HG03097 (cell line): ENCODE results near the gene TSPAN15.

Experiments
- ATAC-seq: cut with Tn5 transposase; IDR thresholded peaks from one replicate; pipeline ENCODE4 v1.9.1; 2021; ENCODE audit not compliant: unreplicated experiment, low FRiP score

TSPAN15 gene

DNA sequence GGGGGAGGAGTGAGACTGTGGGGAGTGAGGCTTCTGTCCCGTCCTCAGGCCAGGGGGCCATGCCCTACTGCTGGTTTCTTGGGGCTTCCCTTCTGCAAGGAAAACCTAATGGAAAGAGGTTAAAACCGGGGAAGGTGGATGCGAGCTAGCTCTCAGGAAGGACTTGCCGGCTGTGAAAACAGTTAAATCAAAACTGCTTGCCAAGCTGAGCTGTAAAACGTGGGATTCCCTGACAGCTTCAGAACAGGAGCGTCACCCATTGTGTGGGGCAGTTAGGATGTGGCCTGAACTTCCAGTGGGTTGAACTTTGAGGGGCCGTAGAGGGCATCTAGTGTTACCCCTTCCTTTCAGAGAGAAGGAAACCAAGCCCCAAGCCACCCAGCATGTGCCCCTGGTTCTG lies 13.1 kb downstream of the TSPAN15 start:
- ATAC-seq, result no peak

DNA sequence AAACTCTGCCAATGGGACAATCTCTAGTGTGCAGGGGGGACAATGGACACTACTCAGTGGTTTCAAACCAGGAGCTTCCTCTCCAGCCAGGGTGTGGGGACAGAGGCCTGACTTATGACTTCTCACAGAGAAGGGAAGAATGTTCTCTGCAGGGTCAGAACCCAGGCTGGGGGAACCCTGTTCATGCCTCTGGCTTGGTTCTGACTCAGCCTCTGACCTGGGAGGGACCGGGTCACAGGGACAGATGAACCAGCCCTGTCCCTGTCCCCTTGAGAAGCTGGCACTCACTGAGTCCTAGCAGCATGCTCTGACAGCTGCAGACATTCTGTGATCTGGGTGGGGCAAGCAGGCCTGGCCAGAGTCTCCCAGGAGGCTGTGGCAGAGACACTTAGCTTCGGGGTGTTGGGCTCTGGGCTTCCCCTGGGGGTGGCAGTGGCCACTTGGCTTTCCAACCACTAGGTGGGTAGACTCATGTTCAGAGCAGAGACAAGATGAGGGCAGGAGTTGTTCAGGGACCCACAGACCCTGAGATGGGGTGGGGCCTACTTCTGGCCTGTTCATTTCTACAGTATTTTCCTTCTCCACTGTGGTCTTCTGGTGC lies 13.6 kb downstream of the TSPAN15 start:
- no peak for ATAC-seq

DNA sequence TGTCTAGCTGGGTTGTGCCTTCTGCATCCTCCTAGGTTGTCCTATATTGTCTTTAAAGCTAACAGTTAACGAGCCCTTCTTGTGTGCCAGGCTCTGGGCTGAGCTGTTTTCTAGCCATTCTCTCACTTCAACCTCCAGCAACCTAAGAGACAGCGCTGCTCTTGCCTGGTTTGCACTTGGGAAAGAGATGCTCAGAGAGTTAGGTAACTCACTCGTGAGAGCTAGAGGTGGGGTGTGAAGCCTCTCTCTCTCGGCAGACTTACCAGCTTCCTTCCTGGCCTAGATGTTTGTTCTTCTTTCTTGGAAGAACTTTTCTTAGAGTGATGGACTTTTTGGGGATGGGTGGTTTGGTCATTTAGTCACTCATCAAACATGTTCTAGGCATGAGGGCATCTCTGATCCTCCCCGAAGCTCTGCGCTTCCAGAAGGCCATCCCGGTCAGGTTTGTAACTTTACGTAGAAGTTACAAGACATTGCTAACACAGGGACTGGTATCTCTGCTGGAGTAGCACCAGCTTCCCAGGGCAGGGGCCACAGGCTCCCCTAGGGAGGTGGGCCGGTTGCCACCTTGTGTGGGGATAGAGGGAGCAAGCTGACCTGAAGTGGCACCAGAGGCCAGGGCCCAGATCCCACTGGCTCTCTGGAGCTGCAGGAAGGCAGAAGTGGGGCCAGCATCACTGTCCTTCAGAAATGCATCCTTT lies 14.3 kb downstream of the TSPAN15 start:
- ATAC-seq, result no peak

DNA sequence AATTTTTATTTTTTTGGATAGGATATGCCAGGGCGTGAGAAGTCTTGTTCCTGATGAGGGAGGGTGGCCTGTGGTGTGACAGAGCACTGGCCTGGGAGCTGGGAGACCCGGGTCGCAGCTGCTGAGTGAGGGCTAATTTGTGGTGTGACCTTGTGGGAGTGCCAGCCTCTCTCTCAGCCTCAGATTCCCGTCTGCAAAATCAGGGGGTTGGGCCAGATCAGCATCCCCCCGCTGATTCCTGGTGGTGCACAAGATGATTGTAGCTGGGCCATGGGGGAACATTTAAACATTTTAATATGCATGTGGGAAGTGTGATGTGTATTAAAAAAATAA lies 14.9 kb downstream of the TSPAN15 start:
- no peak for ATAC-seq

DNA sequence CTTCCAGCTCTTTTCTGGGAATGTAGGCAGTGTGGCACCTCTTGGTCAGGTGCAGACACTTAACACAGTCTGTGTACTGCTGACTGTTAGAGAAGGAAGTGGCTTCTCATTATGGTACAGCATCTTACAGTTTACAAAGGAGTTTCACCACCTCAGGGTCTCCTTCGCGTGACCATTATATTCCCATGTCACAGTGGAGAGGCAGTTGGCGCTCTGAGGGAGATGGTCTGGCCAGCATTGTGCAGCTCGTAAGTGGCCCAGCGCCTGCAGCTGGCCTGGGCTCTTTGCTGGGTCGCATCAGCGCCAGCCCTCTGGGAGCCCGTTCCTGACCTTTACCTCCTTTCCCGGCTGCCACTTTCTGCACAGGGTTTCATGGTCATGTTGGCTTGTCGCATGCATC lies 15.4 kb downstream of the TSPAN15 start:
- no peak for ATAC-seq

DNA sequence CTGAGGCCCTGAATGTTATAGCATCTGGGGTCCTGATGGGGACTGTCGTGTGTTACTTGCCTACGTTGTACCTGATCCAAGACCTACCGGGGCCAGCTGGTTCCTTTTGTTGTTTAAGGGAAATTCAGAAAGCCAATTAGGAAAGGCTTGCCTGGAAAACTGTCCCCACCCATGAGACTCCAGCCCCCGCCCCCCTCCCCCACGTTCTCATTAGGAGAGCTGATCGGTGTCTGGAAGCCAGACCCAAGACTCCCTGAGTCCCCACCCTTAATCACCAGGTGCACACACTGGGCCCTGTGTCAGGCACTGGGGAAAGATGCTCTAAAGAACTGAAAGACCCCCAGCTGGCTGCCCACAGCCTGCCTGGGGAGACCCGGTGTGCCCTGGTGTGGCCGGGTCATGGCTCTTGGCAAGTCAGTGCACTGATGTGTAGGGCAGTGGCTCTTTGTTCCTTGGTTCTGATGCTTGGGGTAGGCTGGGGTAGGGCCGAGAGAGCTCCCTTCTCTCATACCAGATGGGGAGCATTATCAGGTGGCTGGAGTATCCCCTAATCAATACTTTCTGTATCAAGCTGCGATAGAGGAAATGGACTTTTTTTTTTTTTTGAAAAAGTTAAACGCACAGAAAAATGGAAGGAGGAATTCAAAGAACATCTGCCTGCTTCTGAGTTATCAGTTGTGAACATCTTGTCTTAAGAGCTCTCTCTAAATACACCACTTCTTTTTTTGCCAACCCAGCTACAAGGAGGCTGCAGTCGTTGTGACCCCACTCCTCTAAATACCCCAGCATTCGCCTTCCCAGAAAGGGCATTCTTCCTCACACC lies 16.9 kb downstream of the TSPAN15 start:
- ATAC-seq, result no peak

DNA sequence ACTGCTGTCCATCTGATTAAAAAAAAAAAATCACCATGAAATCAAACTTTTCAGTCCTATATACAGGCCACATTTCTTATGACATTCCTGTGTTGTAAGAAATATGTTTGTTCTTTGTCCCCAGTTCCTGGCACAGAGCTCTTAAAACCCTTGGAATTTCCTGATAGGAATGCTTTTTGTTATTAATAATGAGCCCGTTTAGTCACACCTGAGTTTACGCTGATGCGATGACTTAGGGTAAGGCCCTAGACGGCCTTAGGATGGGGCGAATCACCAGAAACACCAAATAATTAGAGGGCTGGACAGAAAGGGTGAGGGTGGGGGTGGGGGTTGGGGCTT lies 17.5 kb downstream of the TSPAN15 start:
- no peak for ATAC-seq

DNA sequence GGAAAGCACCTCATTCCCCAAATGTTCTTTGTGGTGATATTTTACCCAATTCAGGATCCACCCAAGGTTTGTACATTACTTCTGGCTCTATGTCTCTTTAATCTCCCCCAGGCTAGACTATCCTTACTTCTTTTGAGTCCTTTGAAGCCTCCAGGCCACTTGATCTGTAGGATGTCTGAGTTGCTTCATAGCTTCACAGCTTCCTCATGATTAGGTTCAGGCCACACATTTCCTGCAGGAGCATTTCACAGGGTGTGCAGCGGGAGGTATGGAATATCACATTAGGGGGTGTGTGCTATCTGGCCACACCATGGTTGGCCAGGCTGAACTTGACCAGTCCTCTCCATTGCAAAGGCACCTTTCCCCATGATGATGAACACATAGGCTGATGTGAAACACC lies 18.7 kb downstream of the TSPAN15 start:
- no peak for ATAC-seq

DNA sequence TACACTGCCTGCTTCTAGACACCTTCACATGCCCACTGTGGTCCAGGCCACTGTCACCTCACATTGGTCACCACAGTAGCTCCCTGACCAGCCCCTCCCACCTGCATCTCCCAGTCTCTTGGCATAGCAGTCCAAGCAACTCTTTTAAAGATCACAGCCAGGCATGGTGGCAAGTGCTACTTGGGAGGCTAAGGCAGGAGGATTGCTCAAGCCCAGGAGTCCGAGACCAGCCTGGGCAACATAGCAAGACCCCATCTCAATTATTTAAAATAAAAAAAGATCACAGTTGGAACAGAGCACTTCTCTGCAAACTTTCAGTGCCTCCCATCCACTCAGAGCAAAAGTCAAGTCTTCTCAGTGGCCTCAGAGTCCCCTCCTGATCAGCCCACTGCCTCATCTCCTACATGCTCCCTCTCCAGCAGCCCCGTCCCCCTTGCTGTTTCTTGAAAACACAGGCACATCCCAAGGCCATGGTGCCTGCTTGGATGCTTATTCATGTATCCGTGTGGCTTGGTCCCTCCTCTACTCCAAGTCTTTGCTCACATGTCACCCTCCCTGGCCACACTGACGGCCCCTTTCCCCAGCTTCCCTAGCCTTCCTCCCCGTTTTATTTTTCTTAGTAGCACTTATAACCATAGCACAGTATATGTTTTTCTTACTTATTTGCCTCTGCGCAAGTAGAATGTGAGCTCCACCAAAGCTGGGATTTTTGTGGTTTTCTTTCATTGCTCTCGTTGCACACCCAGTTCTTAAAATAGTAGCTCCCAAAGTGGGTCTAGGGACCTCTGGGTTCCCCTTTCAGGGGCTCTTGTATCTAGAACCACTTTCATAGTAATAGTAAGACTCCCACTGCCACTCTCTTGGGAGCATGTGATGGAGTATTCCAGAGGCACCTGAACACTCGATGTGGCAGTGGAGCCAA lies 19.5 kb downstream of the TSPAN15 start:
- ATAC-seq, result no peak

DNA sequence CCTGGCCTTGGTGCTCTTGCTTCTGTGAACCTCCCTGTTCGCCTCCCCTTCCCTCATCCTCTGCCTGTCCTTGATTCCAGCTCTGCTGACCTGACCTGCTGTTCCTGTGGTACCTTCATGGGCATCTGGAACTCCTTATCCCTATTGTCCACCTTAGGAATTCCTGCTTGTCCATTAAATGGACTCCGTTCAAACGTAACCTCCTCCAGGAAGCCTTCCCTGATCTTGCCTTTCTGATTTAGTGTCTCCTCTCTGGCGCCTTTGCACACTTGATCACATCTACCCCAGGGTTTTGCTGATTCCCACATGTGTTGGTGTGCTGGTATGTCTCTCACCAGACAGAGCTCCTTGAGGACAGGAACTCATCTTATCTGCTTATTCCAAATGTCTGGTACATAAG lies 20.9 kb downstream of the TSPAN15 start:
- ATAC-seq, result no peak

DNA sequence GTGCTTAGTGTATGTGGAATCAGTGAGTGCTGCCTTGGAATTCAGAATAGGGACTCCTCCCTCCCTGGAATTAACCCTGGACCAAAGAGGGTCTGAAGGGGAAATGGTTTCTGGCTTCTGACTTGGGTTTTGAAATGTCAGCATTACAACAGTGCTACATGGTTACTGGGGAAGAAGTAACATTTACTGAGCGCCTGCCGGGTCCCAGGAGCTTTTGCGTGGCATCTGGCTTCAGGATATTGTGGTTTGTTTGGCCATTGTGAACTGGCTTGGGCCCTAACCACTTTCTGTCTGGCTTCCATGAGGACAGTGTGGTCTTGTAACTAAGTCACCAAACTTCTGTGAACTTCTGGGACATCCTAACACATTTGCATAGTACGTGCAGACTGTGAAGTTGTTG lies 21.3 kb downstream of the TSPAN15 start:
- ATAC-seq, result no peak

DNA sequence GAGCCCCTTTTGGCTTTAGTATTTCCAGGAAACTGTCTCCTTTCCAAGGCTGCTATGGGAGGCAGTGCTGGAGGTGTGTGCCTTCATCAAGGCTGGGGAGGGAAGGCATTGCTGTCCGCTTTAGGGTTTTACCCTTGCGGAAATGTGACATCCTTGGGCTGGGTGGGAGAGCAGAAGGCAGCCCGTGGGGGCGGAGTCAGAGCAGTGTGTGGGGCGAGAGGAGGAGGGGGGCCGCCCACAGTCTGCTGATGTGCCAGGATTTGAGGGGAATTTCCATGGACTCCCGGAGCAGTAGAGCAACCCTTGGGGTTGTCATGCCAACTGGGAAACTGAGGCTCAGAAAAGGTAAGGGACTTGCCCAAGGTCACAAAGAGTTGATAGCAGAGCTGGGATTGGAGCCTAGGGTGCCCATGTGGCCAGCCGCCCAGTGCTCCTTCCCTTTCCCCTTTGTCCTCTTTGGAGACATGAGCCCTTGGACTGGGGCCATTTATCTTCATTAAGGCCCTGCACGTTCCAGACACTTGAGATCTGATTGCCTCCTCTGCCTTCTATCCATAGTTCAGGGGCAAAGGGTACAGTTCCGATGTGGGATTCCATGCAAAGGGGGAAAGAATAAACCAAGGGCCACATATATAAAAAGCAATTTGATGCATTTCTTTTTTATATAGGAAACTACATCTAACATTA lies 22.2 kb downstream of the TSPAN15 start:
- ATAC-seq, result no peak

DNA sequence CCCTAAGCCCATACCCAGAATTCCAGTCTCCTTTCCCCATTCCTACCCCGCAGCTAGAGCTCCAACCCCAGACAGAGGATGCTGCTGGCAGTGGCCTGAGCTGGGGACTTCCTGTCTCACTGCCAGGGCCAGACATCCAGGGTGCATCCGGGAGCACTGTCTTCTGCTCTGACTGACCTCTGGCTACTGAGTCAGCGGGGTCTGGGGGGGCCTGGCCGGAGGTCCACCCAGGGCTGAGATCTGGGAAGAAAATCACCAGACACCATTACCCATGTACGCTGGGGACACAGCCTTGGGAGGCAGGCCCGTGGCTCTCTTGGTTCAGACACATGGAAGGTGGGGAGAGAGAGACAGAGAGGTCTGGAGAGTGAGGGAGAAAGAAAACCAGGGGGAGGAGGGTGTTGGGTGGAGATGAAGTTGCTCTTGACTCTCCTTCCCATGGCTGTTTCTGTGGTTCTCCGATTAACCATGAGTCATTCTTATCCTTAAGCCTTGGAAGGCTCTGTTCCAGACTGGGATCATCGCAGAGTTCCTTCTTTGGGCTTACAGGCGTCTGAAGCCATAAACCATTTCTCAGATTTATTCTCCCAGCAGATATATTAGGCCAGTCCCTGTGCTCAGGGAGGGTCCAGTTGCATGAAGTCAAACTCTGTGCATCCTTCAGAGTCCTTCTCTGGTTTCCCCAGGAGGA lies 23.6 kb downstream of the TSPAN15 start:
- ATAC-seq, result no peak

DNA sequence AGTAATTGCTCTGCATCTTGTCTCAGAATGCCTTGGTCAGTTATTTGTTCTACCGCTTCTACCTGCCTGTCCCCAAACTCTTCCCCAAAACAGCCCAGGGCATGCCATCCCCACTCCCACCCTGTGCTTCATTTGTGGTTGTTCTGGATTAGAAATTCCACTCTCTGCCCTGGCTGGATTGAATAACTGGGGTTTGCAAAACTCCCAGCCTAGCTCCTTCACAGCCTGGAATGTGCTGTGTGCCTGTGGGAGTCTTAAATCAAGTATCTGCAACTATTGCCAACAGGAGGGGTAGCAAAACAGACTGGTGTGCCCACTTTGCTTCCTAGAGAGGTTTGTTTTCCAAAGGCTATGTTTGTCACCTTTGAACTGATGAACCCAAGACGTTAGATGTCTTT lies 24.2 kb downstream of the TSPAN15 start:
- no peak for ATAC-seq

DNA sequence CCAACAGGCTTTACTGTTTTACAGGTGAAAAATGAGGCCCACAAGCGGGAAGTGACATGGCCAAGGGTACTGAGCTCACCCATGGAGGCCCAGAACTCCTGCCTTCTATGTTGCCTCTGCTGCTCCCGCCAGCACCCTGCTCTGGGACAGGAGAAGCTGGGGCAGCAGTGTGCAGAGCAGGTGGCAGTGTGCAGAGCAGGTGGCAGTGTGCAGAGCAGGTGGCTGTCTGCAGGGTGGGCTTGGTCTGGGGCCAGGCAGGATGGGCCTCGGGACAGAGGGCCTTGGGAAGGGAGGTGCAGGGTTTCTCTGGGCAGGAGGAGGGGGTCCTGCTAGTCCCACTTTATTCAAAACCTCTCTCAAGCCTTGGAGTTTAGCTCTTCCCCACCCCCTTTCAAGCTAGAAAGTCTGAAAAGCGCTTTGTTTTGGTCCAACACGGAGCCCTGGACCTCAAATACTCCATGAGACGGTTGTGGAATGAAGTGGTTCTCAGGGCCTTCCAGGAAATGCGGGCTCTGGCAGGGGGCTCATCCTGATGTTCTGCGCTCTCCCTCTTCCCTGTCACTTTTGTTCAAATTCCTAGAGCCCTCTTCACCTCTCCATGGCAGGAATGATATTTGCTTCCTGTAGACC lies 26.8 kb downstream of the TSPAN15 start:
- no peak for ATAC-seq

DNA sequence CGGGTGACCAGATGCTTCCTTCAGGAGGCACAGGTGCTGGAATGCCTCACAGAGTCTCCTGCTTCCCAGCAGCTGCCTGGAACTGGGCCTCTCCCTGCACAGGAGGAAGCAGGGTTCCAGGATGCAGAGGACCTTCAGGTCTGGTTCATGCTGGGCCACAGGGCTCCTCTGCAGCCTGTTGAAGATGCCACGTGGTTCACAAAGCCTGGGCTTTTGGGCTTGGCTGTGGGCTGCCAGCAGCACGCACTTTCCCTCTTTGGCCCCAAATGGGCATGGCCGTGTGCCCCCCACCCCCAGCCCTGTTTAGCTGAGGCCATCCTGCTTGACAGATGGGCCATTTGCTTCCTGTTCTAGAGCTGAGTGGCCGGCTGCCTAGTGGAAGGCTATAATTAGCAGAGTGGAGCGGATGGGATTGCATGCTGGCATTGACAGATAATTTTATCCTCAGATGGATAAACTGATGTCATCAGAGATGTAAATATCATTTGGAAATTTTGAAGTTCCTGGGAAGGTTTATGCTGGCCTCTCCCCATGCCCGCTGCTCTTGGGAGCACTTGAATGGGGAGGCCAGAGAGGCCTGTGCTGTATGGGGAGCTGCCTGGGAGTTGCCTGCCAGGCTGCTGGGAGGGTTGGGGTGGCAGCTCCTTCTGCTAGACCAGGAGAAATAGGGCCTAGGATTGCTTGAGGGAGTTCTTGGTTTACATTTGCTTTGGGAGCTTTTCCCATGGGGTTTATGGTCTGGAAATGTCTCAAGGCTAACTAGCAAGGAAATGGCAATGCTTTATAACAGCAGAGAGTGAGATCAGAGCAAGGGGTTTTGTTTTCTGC lies 28.2 kb downstream of the TSPAN15 start:
- ATAC-seq, result no peak

DNA sequence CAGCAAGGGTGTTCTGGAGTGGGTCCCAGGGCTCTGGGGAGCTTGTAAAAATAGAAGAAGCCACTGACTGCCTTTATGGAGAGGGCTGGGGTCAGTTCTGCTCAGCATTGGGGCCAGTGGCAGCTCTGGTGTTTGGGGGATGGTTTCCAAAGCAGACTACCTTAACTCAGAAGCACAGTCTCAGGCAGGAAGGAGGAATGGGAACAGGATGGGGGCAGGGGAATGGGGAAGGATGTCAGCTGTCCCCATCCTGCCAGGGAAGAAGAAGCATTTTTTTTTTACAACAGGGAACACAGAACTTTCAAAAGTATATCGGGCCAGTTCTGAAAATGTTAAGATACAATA lies 28.8 kb downstream of the TSPAN15 start:
- no peak for ATAC-seq

DNA sequence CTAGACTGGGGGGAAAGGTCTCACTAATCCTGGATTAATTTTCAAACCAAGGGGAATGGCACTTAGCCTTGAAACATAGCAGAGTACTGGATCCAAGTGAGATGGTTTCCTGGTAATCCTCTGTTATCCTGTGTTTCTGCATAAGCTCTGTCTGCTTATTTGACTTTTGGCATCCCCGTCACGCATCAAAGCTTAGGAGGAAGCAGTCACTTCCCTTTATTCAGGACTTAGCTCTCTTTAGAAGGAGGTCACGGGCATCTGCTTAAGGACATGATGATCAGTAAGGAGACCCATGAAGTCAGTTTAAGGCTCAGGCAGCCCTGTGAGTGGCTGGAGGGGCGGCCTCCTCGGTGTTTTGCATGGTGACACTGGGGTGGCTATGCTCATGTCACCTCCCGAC lies 30.0 kb downstream of the TSPAN15 start:
- ATAC-seq, result no peak
